Measurements from ENCODE around the gene PRKCH. TPM values are rescaled to one million over a fixed set of nuclear protein-coding genes. Genes with fewer than 3 reads are reported as not detected.

The PRKCH gene
- total RNA-seq, 4 donors from 2014 or later = 17.9 to 28.7 (median 25.0) TPM

DNA sequence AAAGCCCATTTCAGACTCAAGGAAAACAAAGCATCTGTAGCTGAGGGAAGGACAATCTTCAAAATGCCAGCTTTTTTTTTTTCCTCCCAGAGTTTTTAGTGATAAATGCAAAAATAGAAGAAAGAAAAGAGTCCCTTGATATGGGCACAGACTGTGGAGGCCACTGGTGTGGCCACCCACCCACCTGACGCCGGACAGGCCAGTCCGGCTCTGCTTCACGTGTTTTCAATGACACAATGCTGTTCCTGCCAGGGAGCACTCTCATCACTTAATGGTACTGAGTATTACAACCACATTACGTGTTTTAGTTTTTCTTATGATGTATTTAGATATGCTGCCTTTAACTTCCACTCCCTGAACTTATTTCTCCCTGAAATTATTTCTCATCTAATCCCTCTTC, 218.3 kb downstream of the PRKCH start:
- ATAC-seq = no peak
- no peaks in the 10 kb centered on the region for H3K36me3 ChIP-seq
- H3K27ac ChIP-seq = no peak overlapping the region
- no peak overlapping the region for H3K4me3 ChIP-seq
- no peaks in the 10 kb centered on the region for H3K27me3 ChIP-seq
- peaks cover 16 to 59% (median 26%) of the 10 kb centered on the region in 3 donors for H3K4me1 ChIP-seq
- no peak for TF ChIP-seq POLR2AphosphoS5 (IDR thresholded peaks at IDR 0.05)
- TF ChIP-seq, protein P1, sequence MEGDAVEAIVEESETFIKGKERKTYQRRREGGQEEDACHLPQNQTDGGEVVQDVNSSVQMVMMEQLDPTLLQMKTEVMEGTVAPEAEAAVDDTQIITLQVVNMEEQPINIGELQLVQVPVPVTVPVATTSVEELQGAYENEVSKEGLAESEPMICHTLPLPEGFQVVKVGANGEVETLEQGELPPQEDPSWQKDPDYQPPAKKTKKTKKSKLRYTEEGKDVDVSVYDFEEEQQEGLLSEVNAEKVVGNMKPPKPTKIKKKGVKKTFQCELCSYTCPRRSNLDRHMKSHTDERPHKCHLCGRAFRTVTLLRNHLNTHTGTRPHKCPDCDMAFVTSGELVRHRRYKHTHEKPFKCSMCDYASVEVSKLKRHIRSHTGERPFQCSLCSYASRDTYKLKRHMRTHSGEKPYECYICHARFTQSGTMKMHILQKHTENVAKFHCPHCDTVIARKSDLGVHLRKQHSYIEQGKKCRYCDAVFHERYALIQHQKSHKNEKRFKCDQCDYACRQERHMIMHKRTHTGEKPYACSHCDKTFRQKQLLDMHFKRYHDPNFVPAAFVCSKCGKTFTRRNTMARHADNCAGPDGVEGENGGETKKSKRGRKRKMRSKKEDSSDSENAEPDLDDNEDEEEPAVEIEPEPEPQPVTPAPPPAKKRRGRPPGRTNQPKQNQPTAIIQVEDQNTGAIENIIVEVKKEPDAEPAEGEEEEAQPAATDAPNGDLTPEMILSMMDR (IDR thresholded peaks at IDR 0.05) = no peak
- TF ChIP-seq POLR2A (IDR thresholded peaks at IDR 0.05) = no peak
- TF ChIP-seq EP300 (IDR thresholded peaks at IDR 0.05) = no peak
- H3K9me3 ChIP-seq = no peaks in the 10 kb centered on the region
- 91 to 92% methylated on average over 5 of the region's 5 CpGs for WGBS, 2 donors (ENCODE audit: low coverage in 1 of 2)

GRCh38 chr14:61540931-61541330, 219.6 kb downstream of the PRKCH start:
- H3K4me1 ChIP-seq = peaks cover 16 to 72% (median 36%) of the 10 kb centered on the region in 3 donors
- whole genome bisulfite sequencing, 2 donors (ENCODE audit: low coverage in 1 of 2) = no CpG with 5 or more reads among the region's 7 CpGs

DNA sequence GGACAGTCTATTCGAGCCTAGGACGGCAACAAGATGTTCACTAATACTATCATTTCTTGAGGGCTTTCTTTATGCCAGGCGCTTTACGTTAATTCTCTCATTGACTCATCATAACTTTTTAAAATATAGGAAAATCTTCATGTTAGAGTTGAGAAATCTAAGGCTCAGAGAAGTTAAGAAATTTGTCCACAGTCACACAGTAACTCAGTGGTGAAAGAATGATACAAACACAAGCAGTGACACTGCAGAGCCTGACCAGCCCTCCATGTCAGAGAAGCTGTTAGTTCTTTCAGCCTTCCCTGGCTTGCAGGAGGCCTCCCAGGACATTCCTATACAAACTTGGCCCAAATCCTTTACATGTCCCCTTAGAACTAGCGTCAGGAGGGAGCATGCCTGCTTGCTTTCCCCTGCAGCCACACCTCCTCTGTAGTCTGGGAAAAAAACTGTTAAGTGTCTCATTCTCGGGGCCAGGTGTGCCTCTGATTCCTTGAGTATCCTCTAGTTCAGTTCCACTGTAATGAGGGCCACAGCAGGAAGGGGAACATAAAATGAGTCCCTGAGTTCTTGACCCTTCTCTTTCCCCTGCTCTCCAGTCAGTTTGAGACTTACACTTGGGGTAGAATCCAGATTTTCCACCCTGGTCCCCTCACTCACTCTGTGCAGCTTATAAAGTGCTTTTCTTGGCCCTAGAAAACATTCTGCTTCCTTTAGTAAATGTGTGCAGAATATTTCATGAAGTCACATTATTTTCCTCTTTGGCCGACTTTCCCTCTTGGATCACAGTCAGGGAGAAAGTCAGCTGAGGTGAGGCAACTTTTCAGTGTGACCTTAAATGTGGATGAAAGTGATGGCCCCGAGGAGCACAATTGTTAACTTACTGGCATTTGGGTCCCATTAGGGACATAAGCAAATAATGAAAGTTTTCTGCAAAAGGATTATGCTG, 221.7 kb downstream of the PRKCH start:
- Histone ChIP-seq H3K9me3 (no peaks in the 10 kb centered on the region), H3K27ac (peak overlapping the region; percentile 82 to 91 (median 85)), H3K36me3 (peaks cover 0 to 4% of the 10 kb centered on the region in 2 donors), H3K4me3 (no peak overlapping the region), H3K4me1 (peaks cover 16 to 75% (median 36%) of the 10 kb centered on the region in 3 donors), H3K27me3 (no peaks in the 10 kb centered on the region)
- WGBS, 2 donors (ENCODE audit: low coverage in 1 of 2) = 47 to 60% methylated on average over 7 to 8 of the region's 8 CpGs
- ATAC-seq = peak; percentile 58
- TF ChIP-seq POLR2AphosphoS5 (IDR thresholded peaks at IDR 0.05) (peak; percentile 93), EP300 (IDR thresholded peaks at IDR 0.05) (no peak)

More at GRCh38 chr14:61540931-61541330, 219.6 kb downstream of the PRKCH start:
- no peak overlapping the region for H3K27ac ChIP-seq
- TF ChIP-seq EP300 (IDR thresholded peaks at IDR 0.05) = no peak
- TF ChIP-seq, protein P1 (IDR thresholded peaks at IDR 0.05) = no peak
- TF ChIP-seq POLR2AphosphoS5 (IDR thresholded peaks at IDR 0.05) = no peak
- TF ChIP-seq POLR2A (IDR thresholded peaks at IDR 0.05) = no peak
- H3K4me3 ChIP-seq = no peak overlapping the region
- H3K36me3 ChIP-seq = no peaks in the 10 kb centered on the region
- H3K27me3 ChIP-seq = no peaks in the 10 kb centered on the region
- no peak for ATAC-seq
- H3K9me3 ChIP-seq = no peaks in the 10 kb centered on the region

- TF ChIP-seq, protein P1 (IDR thresholded peaks at IDR 0.05) = no peak
- TF ChIP-seq POLR2AphosphoS5 (IDR thresholded peaks at IDR 0.05) (no peak), POLR2A (IDR thresholded peaks at IDR 0.05) (no peak), EP300 (IDR thresholded peaks at IDR 0.05) (no peak)
- peaks cover 0 to 6% of the 10 kb centered on the region in 2 donors for H3K36me3 ChIP-seq
- H3K4me1 ChIP-seq = peaks cover 16 to 69% (median 36%) of the 10 kb centered on the region in 3 donors
- H3K27me3 ChIP-seq = no peaks in the 10 kb centered on the region
- H3K27ac ChIP-seq = peak overlapping the region; percentile 82 to 91 (median 85)
- WGBS, 2 donors (ENCODE audit: low coverage in 1 of 2) = 85 to 90% methylated on average over 4 to 6 of the region's 7 CpGs
- H3K4me3 ChIP-seq = no peak overlapping the region
- H3K9me3 ChIP-seq = no peaks in the 10 kb centered on the region
- no peak for ATAC-seq
Measured at GRCh38 chr14:61543946-61544345, 222.6 kb downstream of the PRKCH start.

DNA sequence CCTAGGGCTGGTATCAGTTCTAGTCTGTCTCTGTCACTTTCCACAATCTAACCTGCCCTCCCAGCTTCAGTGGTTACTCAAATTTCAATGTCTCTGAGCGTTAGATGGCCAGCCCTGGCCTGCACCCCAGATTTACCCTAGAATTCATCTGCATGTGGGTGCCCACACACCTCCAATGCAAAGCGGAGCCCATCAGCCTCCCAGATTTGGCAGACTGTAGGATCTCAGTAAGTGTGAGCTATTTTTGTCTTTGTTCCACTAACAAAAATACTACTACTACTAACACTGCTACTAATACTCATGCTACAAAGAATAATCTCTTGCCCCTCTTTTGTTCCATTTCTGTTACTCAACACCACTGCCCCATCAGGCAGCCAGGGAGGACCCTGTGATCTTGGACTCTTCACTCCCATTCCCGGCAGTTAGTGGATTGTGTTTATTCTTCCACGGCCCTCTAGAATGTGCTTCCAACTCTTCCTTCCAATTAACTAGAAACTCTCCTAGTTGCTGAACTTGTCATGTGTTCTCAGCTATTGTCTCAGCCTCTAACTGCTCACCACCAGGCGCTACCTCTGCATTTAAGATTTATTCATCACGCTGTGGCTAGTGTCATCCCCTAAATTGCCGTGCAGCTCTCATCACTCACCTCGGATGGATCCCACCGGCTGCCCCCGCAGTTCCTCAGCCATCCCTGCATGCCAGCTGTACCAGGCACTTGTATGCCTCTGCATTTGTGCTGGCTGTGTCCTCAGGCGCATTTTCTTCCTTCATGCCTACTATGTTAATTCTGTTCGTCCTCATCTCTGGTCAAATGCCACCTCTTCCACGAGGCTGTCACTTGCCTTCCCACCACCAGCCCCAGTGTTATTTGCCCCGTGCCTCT, 223.3 kb downstream of the PRKCH start:
- no peaks in the 10 kb centered on the region for H3K9me3 ChIP-seq
- ATAC-seq = peak; percentile 52
- TF ChIP-seq, protein P1 (IDR thresholded peaks at IDR 0.05) = peak in 1 of 4 experiments; percentile 52
- TF ChIP-seq POLR2A (IDR thresholded peaks at IDR 0.05) (no peak), EP300 (IDR thresholded peaks at IDR 0.05) (no peak), POLR2AphosphoS5 (IDR thresholded peaks at IDR 0.05) (peak; percentile 91)
- 38 to 73% methylated on average over 9 to 13 of the region's 14 CpGs for WGBS, 2 donors (ENCODE audit: low coverage in 1 of 2)
- H3K4me1 ChIP-seq = peaks cover 16 to 69% (median 36%) of the 10 kb centered on the region in 3 donors
- peaks cover 0 to 6% of the 10 kb centered on the region in 2 donors for H3K36me3 ChIP-seq
- H3K27ac ChIP-seq = peak overlapping the region; percentile 82 to 91 (median 85)
- no peak overlapping the region for H3K4me3 ChIP-seq
- H3K27me3 ChIP-seq = no peaks in the 10 kb centered on the region
